MCF 10A (cell line): Measurements from ENCODE around the gene DDX51. TPM values are rescaled to one million over a fixed set of nuclear protein-coding genes. Genes with fewer than 3 reads are reported as not detected.

Experiments used
- Bru-seq: library from RNA; stranded (reverse); fragments of 400-500 nt; gene quantifications from one replicate; lab custom pipeline; 2021; lab: Mats Ljungman, UMichigan
- BruChase-seq, 2 experiments: library from RNA; stranded (reverse); fragments of 400-500 nt; gene quantifications; one replicate each; lab custom pipeline; 2021; lab: Mats Ljungman, UMichigan
- BruUV-seq: library from RNA; stranded (reverse); fragments of 400-500 nt; replicated peaks from 2 replicates; lab custom pipeline; 2021; lab: Mats Ljungman, UMichigan
- CTCF ChIA-PET: fragments of 300-600 bp; sonication (Branson Sonifier 250); formaldehyde crosslinking; extraction: SDS; loops from one replicate; lab custom pipeline; 2021; ENCODE audit warnings: antibody characterized with exemption, inconsistent platforms; lab: Yijun Ruan, JAX
- POLR2A ChIA-PET: fragments of 300-600, 350-650 bp; sonication (Branson Sonifier 250); formaldehyde crosslinking; extraction: SDS; loops from one replicate; lab custom pipeline; 2020; ENCODE audit warnings: antibody characterized with exemption, inconsistent platforms; lab: Yijun Ruan, JAX
- DNase-seq: peaks from one replicate; pipeline ENCODE4 v3.0.0-alpha.2; 2018; ENCODE audit not compliant: unreplicated experiment
- H3K27ac Mint-ChIP-seq: one replicate; pipeline ENCODE4 v1.8.0; 2022; ENCODE audit warnings: mild to moderate bottlenecking, low read depth, mixed read lengths; ENCODE audit not compliant: unreplicated experiment
- H3K27me3 Mint-ChIP-seq: one replicate; pipeline ENCODE4 v1.8.0; 2022; ENCODE audit warnings: mixed read lengths; ENCODE audit not compliant: insufficient read depth, unreplicated experiment
- H3K36me3 Mint-ChIP-seq: one replicate; pipeline ENCODE4 v1.8.0; 2022; ENCODE audit warnings: mild to moderate bottlenecking, moderate library complexity, mixed read lengths; ENCODE audit not compliant: insufficient read depth, unreplicated experiment
- H3K4me1 Mint-ChIP-seq: one replicate; pipeline ENCODE4 v1.8.0; 2022; ENCODE audit warnings: mixed read lengths; ENCODE audit not compliant: insufficient read depth, unreplicated experiment
- H3K4me3 Mint-ChIP-seq: one replicate; pipeline ENCODE4 v1.8.0; 2022; ENCODE audit warnings: mild to moderate bottlenecking, moderate library complexity, mixed read lengths; ENCODE audit not compliant: unreplicated experiment
- H3K9me3 Mint-ChIP-seq: one replicate; pipeline ENCODE4 v1.8.0; 2022; ENCODE audit warnings: mixed read lengths; ENCODE audit not compliant: unreplicated experiment
- CTCF ChIP-seq: fragments of 200-600 bp; IDR thresholded peaks from one replicate; pipeline ENCODE4 v1.8.0; 2022; ENCODE audit warnings: antibody characterized with exemption, mild to moderate bottlenecking; ENCODE audit not compliant: unreplicated experiment
- intact Hi-C: fragments of 100-400 bp; cut with micrococcal nuclease; formaldehyde crosslinking; loops from 2 replicates; pipeline ENCODE4 v1.14.1; 2022
- long read RNA-seq: library from polyadenylated mRNA; stranded (forward); transcript quantifications from one replicate; pipeline ENCODE4 v2.0.0, GENCODE V29; 2022
- total RNA-seq: library from RNA; stranded (reverse); gene quantifications from 2 replicates; pipeline ENCODE4 v1.2.3, GENCODE V29; 2022

Gene DDX51
- total RNA-seq: 18.3 and 24.0 TPM in 2 replicates
- Bru-seq, nascent RNA: percentile 61 among the genes with signal in this experiment
- BruChase-seq, experiment 1, labeled RNA remaining after a 6-hour chase: percentile 78 among the genes with signal in this experiment
- BruChase-seq, experiment 2, labeled RNA remaining after a 2-hour chase: percentile 67 among the genes with signal in this experiment
- long read RNA-seq, full-length matches to known transcripts: 41 of 56 reads
- long read RNA-seq, partial matches to known transcripts: 2 of 56 reads
- long read RNA-seq, other reads (novel, unspliced or antisense): 13 of 56 reads

GRCh38 chr12:132144115-132144809 lies at the start of gene DDX51, which contains the start of gene NOC4L:
TSS of gene DDX51 (minus strand) at chr12:132144319. CDS start at chr12:132144296, 23 bp downstream.
TSS of gene NOC4L (plus strand) at chr12:132144457. CDS start at chr12:132144489, 32 bp downstream.
- peak; percentile 91 for DNase-seq
- intact Hi-C loops: no loop called here
- peak within 1 kb of the TSS; percentile 95 for H3K27ac Mint-ChIP-seq
- no peaks in the 10 kb centered on the region for H3K27me3 Mint-ChIP-seq
- H3K4me3 Mint-ChIP-seq: peak within 1 kb of the TSS; percentile 85
- H3K36me3 Mint-ChIP-seq: peaks cover 31% of the 10 kb centered on the region
- TF ChIP-seq CTCF: no peak
- ChIA-PET CTCF (interaction anchor here (1.0 kb wide), 2 partner anchors 9 to 493 kb away, joined by 3 to 7 read pairs; no protein-coding TSS in a partner anchor), POLR2A (no interaction called here)
- H3K9me3 Mint-ChIP-seq: no peaks in the 10 kb centered on the region
- H3K4me1 Mint-ChIP-seq: no peaks in the 10 kb centered on the region
- no TSS peak for BruUV-seq

- Mint-ChIP-seq H3K27me3 (no peaks in the 10 kb centered on the region), H3K9me3 (peaks cover 12% of the 10 kb centered on the region), H3K4me3 (no peak overlapping the region), H3K4me1 (peaks cover 5% of the 10 kb centered on the region), H3K27ac (no peak overlapping the region), H3K36me3 (no peaks in the 10 kb centered on the region)
- intact Hi-C loops: no loop called here
- ChIA-PET POLR2A (no interaction called here), CTCF (no interaction called here)
- no peak for TF ChIP-seq CTCF
- no peak for DNase-seq
- BruUV-seq: no TSS peak
Measured at GRCh38 chr12:132191715-132192553, 47.8 kb upstream of the DDX51 start.

GRCh38 chr12:132190834-132191500 lies 46.8 kb upstream of the DDX51 start:
- Mint-ChIP-seq H3K4me1 (peaks cover 5% of the 10 kb centered on the region), H3K4me3 (no peak overlapping the region), H3K36me3 (no peaks in the 10 kb centered on the region), H3K9me3 (peaks cover 12% of the 10 kb centered on the region), H3K27ac (no peak overlapping the region), H3K27me3 (peaks cover 6% of the 10 kb centered on the region)
- BruUV-seq: no TSS peak
- DNase-seq: no peak
- no peak for TF ChIP-seq CTCF
- POLR2A ChIA-PET: no interaction called here
- CTCF ChIA-PET: interaction anchor here (0.6 kb wide), 1 partner anchor 219 kb away, joined by 3 read pairs; no protein-coding TSS in a partner anchor
- intact Hi-C loops: no loop called here
